ENCODE data around the gene DZIP3.
"Not testable (repeated sequence)": the region's sequence is repeated elsewhere in the genome, so short reads cannot be mapped to it uniquely, and the experiment has no call there.

The DZIP3 gene

GRCh38 chr3:108599677-108600409, 10.3 kb downstream of the DZIP3 start:
- no peak for DNase-seq

- DNase-seq: no peak
Observed at GRCh38 chr3:108602249-108602934, 12.9 kb downstream of the DZIP3 start.

- DNase-seq: no peak
Observed at GRCh38 chr3:108602935-108603294, 13.4 kb downstream of the DZIP3 start.

- DNase-seq: no peak
Observed at GRCh38 chr3:108603691-108604090, 14.2 kb downstream of the DZIP3 start.

- DNase-seq: no peak
Observed at GRCh38 chr3:108605028-108605427, 15.5 kb downstream of the DZIP3 start.

- no peak for DNase-seq
Observed at GRCh38 chr3:108605491-108605890, 16.0 kb downstream of the DZIP3 start.

- DNase-seq: no peak
Observed at GRCh38 chr3:108608750-108609149, 19.2 kb downstream of the DZIP3 start.

GRCh38 chr3:108610651-108611050, 21.1 kb downstream of the DZIP3 start:
- DNase-seq: no peak

- DNase-seq: not testable (repeated sequence)
Observed at GRCh38 chr3:108616090-108616489, 26.6 kb downstream of the DZIP3 start.

GRCh38 chr3:108620250-108620649, 30.7 kb downstream of the DZIP3 start:
- no peak for DNase-seq

- no peak for DNase-seq
Observed at GRCh38 chr3:108623504-108623903, 34.0 kb downstream of the DZIP3 start.

GRCh38 chr3:108629974-108630373, 40.5 kb downstream of the DZIP3 start:
- no peak for DNase-seq

GRCh38 chr3:108642526-108642925, 53.0 kb downstream of the DZIP3 start:
- no peak for DNase-seq

GRCh38 chr3:108645364-108645763, 55.8 kb downstream of the DZIP3 start:
- no peak for DNase-seq

GRCh38 chr3:108655664-108656063, 66.1 kb downstream of the DZIP3 start:
- DNase-seq: not testable (repeated sequence)

- no peak for DNase-seq
Observed at GRCh38 chr3:108661699-108662098, 72.2 kb downstream of the DZIP3 start.

GRCh38 chr3:108662142-108662738, 72.7 kb downstream of the DZIP3 start:
- DNase-seq: peak; percentile 4 to 61

- DNase-seq: no peak
Observed at GRCh38 chr3:108664266-108664665, 74.7 kb downstream of the DZIP3 start.

GRCh38 chr3:108667312-108667711, 77.8 kb downstream of the DZIP3 start:
- no peak for DNase-seq

- no peak for DNase-seq
Observed at GRCh38 chr3:108669208-108669607, 79.7 kb downstream of the DZIP3 start.

GRCh38 chr3:108672701-108673100, 83.2 kb downstream of the DZIP3 start:
- DNase-seq: no peak

- no peak for DNase-seq
Observed at GRCh38 chr3:108673988-108674661, 84.6 kb downstream of the DZIP3 start.

- DNase-seq: no peak
Observed at GRCh38 chr3:108677811-108678210, 88.3 kb downstream of the DZIP3 start.

GRCh38 chr3:108692286-108692685, 102.8 kb downstream of the DZIP3 start:
- not testable (repeated sequence) for DNase-seq
